ENCODE results near the gene STRADA.

The STRADA gene

GRCh38 chr17:63751806-63752205 is 10.2 kb upstream of the STRADA start (continued):
- TF ChIP-seq POU6F1 (CRISPR knock-in tag; IDR thresholded peaks at IDR 0.05; ENCODE audit: borderline replicate concordance, low read depth): no peak
- TF ChIP-seq GLIS3 (CRISPR knock-in tag; IDR thresholded peaks at IDR 0.05): no peak
- no peak for TF ChIP-seq TOX (CRISPR knock-in tag; IDR thresholded peaks at IDR 0.05; ENCODE audit: borderline replicate concordance)
- no peak for TF ChIP-seq ZNF8 (CRISPR knock-in tag; IDR thresholded peaks at IDR 0.05)

GRCh38 chr17:63741143-63741407 is 524 bp downstream of the STRADA start:
- peak; percentile 41 for ATAC-seq
- TF ChIP-seq ZC3H10 (CRISPR knock-in tag; IDR thresholded peaks at IDR 0.05) (no peak), GLIS3 (CRISPR knock-in tag; IDR thresholded peaks at IDR 0.05) (no peak)

GRCh38 chr17:63740464-63741142 is 996 bp downstream of the STRADA start:
- no peak; the same call in 2 of the 3 replicates for ATAC-seq
- TF ChIP-seq PPARA (CRISPR knock-in tag; IDR thresholded peaks at IDR 0.05; ENCODE audit: borderline replicate concordance): no peak
- no peak for TF ChIP-seq ZC3H10 (CRISPR knock-in tag; IDR thresholded peaks at IDR 0.05)
- no peak for TF ChIP-seq CSDC2 (CRISPR knock-in tag; IDR thresholded peaks at IDR 0.05)
- TF ChIP-seq TCF4 (CRISPR knock-in tag; IDR thresholded peaks at IDR 0.05; ENCODE audit: borderline replicate concordance): no peak
- no peak for TF ChIP-seq TOX (CRISPR knock-in tag; IDR thresholded peaks at IDR 0.05; ENCODE audit: borderline replicate concordance)
- no peak for TF ChIP-seq TSHZ2 (CRISPR knock-in tag; IDR thresholded peaks at IDR 0.05)
- no peak for TF ChIP-seq ZFP30 (CRISPR knock-in tag; IDR thresholded peaks at IDR 0.05)
- TF ChIP-seq CSRNP3 (CRISPR knock-in tag; IDR thresholded peaks at IDR 0.05): no peak
- no peak for TF ChIP-seq CREB5 (CRISPR knock-in tag; IDR thresholded peaks at IDR 0.05; ENCODE audit: low read depth)
- no peak for TF ChIP-seq PATZ1 (CRISPR knock-in tag; IDR thresholded peaks at IDR 0.05; ENCODE audit: borderline replicate concordance)
- no peak for TF ChIP-seq OSR1 (CRISPR knock-in tag; IDR thresholded peaks at IDR 0.05)
- no peak for TF ChIP-seq SNAI2 (CRISPR knock-in tag; IDR thresholded peaks at IDR 0.05)
- no peak for TF ChIP-seq ESRRG (CRISPR knock-in tag; IDR thresholded peaks at IDR 0.05)

GRCh38 chr17:63735691-63736090 is 5.9 kb downstream of the STRADA start:
- no peak for ATAC-seq
- TF ChIP-seq ZNF70 (CRISPR knock-in tag; IDR thresholded peaks at IDR 0.05) (no peak), RARB (CRISPR knock-in tag; IDR thresholded peaks at IDR 0.05) (no peak), GLIS3 (CRISPR knock-in tag; IDR thresholded peaks at IDR 0.05) (no peak), TOX (CRISPR knock-in tag; IDR thresholded peaks at IDR 0.05; ENCODE audit: borderline replicate concordance) (no peak), ISL1 (CRISPR knock-in tag; IDR thresholded peaks at IDR 0.05) (no peak), CSRNP3 (CRISPR knock-in tag; IDR thresholded peaks at IDR 0.05) (no peak), ZNF565 (CRISPR knock-in tag; conservative IDR thresholded peaks at IDR 0.05; ENCODE audit: low read depth) (no peak), TSHZ2 (CRISPR knock-in tag; IDR thresholded peaks at IDR 0.05) (no peak), CSDC2 (CRISPR knock-in tag; IDR thresholded peaks at IDR 0.05) (no peak), CREB5 (CRISPR knock-in tag; IDR thresholded peaks at IDR 0.05; ENCODE audit: low read depth) (no peak), PPARA (CRISPR knock-in tag; IDR thresholded peaks at IDR 0.05; ENCODE audit: borderline replicate concordance) (no peak), OSR1 (CRISPR knock-in tag; IDR thresholded peaks at IDR 0.05) (no peak)

Measured in SK-N-SH treated with all-trans-retinoic acid at 6 μM for 48 hours (cell line).